Stimulated activated naive CD4-positive, alpha-beta T cell treated with Interleukin-2 at 50 U/mL for 16 hours (primary cell): ENCODE measurements around the gene GSS.

Experiments used
- DNase-seq: peaks from one replicate; lab custom pipeline; 2025; lab: John Stamatoyannopoulos, UW

Gene GSS

DNA sequence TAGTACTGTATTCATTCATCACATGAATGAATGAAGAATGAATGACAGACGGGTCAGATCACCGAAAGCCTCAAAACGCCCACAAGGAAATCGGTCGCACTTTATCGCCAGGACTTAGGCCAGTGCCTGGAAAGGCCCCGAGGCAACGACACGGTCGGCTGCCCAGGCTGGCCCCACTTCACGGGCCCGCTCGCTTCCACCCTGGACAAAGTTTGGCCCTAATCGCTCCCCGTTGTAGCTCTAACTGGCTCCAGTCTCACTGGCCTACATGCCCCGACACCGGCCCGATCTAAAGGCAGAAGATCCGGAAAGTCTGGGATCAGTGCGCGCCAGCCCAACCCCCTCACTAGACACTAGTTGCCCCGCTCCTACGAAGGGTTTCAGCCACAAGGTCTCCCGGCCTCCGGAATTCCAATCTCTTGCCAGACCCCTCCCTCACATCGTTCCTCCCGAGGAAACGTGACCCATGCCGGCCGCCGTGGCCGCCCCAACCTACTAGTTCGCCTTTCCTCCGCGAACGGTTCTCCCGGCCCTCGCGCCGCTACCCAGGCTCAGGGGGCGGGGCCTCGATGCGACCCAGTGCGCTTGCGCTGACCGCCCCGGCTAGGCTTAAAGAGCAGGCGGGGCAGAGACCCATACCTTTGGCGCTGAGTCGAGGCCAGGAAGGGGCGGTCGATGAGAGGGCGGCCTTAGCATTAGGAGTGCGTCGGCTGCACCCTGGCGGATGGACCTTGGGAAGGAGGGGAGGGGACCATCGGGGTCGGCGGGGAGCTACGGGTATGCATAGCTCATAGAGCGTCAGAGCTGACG is at the start of gene GSS, which contains the start of gene MYH7B:
Gene GSS, minus strand, starts transcription at position 576 of the 810 bp plus-strand sequence. CDS start 3,954 bp downstream, outside the sequence.
Gene MYH7B, plus strand, starts transcription at position 638 of the 810 bp plus-strand sequence. CDS start 22,138 bp downstream, outside the sequence.
- DNase-seq: peak; percentile 96

DNA sequence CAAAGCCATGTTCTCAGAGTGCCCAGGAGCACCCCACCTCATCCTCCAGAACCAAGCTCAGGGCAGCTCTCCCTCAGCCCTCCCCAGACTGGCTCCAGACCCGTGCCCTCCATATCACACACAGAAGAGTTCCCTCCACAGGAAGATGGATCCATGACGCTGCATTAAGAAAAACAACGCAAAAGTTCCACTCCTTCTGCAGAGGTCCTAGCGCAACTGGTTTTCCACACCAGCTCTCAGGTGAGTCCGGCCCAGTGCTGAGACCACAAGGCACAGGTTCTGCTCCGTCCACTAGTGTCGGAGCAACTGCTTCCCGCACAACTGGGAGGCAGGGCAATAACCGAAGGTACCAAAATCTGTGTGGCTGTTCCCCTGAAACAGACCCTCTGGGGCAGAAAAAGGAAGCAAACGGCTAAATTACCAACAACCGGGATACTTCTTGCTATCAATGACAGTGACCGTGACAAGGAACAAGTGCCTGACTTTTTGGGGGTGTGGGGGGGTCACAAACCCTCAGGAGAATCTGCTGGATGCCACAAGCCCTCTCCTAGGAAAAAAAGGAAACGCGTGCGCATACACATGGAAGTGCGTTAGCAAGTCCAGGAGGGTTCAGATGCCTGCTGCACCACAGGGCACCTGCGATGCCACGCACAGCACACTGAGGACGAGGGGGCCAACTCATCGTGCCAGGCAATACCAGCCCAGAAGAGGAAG is 49.3 kb upstream of the GSS start:
- no peak for DNase-seq

- DNase-seq: no peak
Observed at GRCh38 chr20:35004051-35004725, 48.6 kb upstream of the GSS start.

DNA sequence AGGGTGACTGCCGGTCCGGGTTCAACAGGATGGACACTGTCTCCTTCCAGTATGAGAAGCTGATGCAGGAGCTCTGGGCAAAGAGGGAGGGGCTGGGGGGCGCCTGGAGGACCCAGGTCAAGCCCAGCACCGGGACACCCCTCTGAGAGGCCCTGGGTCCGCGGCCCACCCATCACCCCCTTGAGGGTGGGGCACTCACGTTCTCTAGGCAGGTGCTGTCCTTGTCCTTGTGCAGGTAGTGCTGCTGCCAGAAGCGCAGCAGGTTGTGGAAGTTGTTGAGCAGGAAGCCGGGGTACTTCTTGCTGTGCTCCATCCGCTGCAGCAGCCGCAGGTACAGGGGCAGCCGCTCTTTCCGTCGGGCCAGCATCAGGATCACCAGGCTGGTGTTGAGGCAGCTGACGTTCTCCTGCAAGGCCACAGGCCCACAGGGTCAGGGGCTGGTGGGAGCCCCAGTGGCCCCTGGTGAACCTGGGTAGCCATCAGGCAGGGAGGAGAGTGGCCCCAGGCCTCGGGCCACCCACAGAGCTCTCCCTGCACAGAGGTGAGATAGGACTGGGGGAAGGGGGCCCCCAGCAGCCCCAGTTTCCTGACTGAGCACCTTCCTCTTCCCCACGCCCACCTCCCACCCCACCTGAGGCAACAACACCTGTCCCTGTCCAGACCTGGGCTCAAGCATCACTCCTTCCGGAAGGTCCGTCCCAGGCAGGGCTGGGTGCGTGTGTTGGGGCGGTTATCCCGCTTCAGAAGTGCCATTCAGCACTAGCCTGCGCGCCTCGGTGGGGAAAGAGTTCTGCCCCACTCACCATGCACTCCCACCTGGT is 47.8 kb upstream of the GSS start:
- no peak for DNase-seq

GRCh38 chr20:35002426-35003210 is 47.0 kb upstream of the GSS start:
- no peak for DNase-seq

DNA sequence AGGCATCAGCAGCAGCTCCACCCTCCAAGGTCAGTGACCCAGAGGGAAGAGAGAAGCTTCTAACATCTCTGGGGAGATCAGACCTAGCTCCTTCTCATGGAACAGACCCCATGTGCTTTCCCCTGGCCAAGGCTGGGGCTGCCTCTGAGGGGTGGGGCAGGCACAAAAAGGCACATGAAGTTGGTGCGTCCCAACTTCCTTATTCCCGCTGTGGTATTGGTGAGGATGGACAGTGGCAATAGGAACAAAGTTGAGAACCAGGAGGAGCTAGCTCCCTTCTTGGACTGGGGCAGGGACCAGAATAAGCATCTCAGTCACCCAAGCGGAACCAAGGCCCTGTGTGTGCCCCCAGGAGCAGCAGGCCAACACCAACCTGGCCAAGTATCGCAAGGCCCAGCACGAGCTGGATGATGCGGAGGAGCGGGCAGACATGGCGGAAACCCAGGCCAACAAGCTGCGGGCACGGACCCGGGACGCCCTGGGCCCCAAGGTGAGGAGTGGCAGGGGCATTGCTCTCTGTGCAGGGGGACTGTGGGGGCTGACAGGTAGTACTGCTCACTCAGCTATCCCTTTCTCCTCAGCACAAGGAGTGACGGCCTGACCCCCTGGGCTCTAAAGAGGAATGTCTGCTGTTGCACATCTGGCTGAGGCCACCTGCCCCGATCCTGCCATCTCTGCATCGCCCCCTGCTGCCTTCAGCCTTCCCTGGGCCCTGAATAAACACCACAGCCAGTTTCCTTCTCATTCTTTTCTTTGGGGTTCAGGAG is 46.2 kb upstream of the GSS start:
- no peak for DNase-seq

DNA sequence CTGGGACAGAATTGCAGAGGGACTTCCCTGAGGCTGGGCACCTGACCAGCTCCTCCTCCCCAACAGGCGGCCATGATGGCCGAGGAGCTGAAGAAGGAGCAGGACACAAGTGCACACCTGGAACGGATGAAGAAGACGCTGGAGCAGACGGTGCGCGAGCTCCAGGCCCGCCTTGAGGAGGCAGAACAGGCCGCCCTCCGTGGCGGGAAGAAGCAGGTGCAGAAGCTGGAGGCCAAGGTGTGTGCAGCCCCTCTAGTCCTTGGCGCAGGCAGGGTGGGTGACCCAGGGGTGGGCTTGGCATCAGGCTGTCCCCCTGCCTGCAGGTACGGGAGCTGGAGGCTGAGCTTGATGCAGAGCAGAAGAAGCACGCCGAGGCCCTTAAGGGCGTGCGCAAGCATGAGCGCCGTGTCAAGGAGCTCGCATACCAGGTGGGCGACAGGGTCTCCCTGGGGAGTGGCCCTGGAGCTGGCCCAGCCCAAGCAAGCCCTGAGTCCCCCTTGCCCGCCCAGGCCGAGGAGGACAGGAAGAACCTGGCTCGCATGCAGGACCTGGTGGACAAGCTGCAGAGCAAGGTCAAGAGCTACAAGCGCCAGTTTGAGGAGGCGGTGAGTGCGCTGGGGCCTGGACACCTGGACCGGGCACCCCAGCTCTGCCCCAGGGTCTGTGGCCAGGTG is 45.5 kb upstream of the GSS start:
- DNase-seq: no peak

DNA sequence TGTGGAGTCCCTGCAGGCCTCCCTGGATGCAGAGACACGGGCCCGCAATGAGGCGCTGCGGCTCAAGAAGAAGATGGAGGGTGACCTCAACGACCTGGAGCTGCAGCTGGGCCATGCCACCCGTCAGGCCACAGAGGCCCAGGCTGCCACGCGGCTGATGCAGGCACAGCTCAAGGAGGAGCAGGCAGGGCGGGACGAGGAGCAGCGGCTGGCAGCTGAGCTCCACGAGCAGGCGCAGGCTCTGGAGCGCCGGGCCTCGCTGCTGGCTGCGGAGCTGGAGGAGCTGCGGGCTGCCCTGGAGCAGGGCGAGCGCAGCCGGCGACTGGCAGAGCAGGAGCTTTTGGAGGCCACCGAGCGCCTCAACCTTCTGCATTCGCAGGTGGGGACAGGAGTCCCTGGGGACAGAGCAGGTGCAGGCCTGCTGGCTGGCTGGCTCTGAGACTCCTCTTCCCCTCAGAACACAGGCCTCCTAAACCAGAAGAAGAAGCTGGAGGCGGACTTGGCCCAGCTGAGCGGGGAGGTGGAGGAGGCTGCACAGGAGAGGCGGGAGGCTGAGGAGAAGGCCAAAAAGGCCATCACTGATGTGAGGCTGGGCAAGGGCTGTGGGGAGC is 44.8 kb upstream of the GSS start:
- DNase-seq: no peak

GRCh38 chr20:34999782-35000181 is 44.2 kb upstream of the GSS start:
- DNase-seq: no peak

DNA sequence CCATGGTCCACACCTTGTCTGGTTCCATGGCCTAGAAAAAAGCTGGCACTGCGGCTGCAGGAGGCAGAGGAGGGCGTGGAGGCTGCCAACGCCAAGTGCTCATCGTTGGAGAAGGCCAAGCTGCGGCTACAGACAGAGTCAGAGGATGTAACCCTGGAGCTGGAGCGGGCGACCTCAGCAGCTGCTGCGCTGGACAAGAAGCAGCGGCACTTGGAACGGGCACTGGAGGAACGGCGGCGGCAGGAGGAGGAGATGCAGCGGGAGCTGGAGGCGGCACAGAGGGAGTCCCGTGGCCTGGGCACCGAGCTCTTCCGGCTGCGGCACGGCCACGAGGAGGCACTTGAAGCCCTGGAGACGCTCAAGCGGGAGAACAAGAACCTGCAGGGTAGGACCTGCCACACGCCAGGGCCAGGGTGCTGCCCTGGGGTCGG is 43.4 kb upstream of the GSS start:
- DNase-seq: no peak

DNA sequence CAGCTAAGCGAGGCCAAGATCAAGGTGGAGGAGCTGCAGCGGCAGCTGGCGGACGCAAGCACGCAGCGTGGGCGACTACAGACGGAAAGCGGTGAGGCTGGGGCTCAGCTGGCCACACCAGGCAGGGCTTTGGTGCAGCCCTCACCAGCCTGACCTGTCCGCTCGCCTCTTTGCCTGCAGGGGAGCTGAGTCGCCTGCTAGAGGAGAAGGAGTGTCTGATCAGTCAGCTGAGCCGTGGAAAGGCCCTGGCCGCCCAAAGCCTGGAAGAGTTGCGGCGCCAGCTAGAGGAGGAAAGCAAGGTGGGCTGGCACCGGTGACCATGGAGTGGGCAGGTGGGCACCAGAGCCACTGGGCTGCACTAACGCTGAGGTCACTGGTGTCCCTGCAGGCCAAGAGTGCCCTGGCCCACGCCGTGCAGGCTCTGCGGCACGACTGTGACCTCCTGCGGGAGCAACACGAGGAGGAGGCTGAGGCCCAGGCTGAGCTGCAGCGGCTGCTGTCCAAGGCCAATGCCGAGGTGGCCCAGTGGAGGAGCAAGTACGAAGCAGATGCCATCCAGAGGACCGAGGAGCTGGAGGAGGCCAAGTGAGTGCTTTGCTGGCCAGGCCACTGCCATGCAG is 42.8 kb upstream of the GSS start:
- no peak for DNase-seq

GRCh38 chr20:34997774-34998173 is 42.2 kb upstream of the GSS start:
- no peak for DNase-seq

- no peak for DNase-seq
Observed at GRCh38 chr20:34997131-34997561, 41.5 kb upstream of the GSS start.

DNA sequence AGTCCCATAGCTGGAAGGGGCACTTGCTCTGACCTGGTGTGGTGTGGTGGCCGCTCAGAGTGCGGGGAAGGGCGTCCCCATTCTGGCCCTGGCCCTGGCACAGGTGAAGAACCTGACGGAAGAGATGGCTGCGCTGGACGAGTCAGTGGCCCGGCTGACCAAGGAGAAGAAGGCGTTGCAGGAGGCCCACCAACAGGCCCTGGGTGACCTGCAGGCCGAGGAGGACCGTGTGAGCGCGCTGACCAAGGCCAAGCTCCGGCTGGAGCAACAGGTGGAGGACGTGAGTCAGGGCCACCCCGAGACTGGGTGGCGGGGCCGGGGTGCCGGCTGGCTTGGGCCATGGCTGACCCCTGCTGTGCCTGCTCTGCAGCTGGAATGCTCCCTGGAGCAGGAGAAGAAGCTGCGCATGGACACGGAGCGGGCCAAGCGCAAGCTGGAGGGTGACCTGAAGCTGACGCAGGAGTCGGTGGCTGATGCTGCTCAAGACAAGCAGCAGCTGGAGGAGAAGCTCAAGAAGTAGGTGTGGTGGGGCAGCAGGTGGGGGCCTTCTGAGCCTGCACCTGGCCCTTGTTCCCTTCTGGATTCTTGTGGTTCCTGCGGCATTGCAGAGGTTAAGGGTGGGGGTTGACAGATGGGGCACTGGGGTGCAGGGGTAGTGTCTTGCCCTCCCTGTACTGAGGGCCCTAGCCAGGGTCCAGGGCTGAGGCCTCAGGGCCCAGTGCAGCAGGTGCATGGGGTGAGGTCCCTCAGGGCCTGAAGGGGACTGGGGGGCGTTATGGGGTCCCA is 40.8 kb upstream of the GSS start:
- DNase-seq: no peak

GRCh38 chr20:34995696-34996095 is 40.1 kb upstream of the GSS start:
- no peak for DNase-seq

GRCh38 chr20:34995192-34995591 is 39.6 kb upstream of the GSS start:
- DNase-seq: no peak

GRCh38 chr20:34994509-34995131 is 39.0 kb upstream of the GSS start:
- no peak for DNase-seq
